ENCODE measurements around the gene METRN. TPM values are rescaled to one million over a fixed set of nuclear protein-coding genes. Genes with fewer than 3 reads are reported as not detected.

The METRN gene
- total and polyA plus RNA-seq, 2 donors (not counting 1 experiment from before 2014, with no cell fraction given) = 6.9 to 10.4 TPM

- Histone ChIP-seq H3K79me2 (ENCODE audit: control insufficient read depth, insufficient read depth, low read length) (no peaks in the 10 kb centered on the region), H2AFZ (ENCODE audit: insufficient read depth, low read depth, low read length, poor library complexity, severe bottlenecking) (no peak overlapping the region), H3K4me2 (replicated peaks; ENCODE audit: low read depth, low read length, poor library complexity, severe bottlenecking) (no peak overlapping the region), H3K27me3 (replicated peaks in 1 of 4; ENCODE audit: control extremely low read depth in 1 of 4, control insufficient read depth in 3 of 4, insufficient read depth in 4 of 4, low read length in 3 of 4) (no peaks in the 10 kb centered on the region), H3K4me1 (ENCODE audit: control insufficient read depth in 2 of 2, insufficient read depth in 2 of 2, low read length in 2 of 2) (no peaks in the 10 kb centered on the region), H3K27ac (ENCODE audit: low read length in 2 of 2) (no peak overlapping the region), H3K9ac (ENCODE audit: low read length) (no peak overlapping the region), H3K9me3 (ENCODE audit: control extremely low read depth in 1 of 3, control insufficient read depth in 2 of 3, insufficient read depth in 1 of 3, low read length in 2 of 3) (no peaks in the 10 kb centered on the region), H3K4me3 (ENCODE audit: control extremely low read depth in 1 of 5, extremely low read depth in 1 of 5, insufficient read depth in 1 of 5, low read depth in 2 of 5, low read length in 4 of 5) (no peak overlapping the region), H3K36me3 (replicated peaks in 1 of 2; ENCODE audit: control extremely low read depth in 1 of 2, control insufficient read depth in 1 of 2, extremely low read depth in 1 of 2, insufficient read depth in 2 of 2, low read length in 1 of 2) (no peaks in the 10 kb centered on the region), H4K20me1 (ENCODE audit: control insufficient read depth, insufficient read depth, low read length, poor library complexity, severe bottlenecking) (no peaks in the 10 kb centered on the region)
- DNase-seq = no peak
- H3K4me1 Mint-ChIP-seq = no peaks in the 10 kb centered on the region
- no peak for ATAC-seq (ENCODE audit: low read depth)
- H3K27ac Mint-ChIP-seq = no peak overlapping the region
- ChIA-PET CTCF (interaction anchor here (0.5 kb wide), 1 partner anchor 14 kb away, joined by 3 read pairs; no protein-coding TSS in a partner anchor), POLR2A (no interaction called here)
- TF ChIP-seq EZH2 (IDR thresholded peaks at IDR 0.05; ENCODE audit: borderline replicate concordance, insufficient read depth, low read depth, low read length, poor library complexity, severe bottlenecking) = no peak
- no peak for TF ChIP-seq CTCF (IDR thresholded peaks at IDR 0.05)
- H3K27me3 Mint-ChIP-seq = peaks cover 3% of the 10 kb centered on the region
- H3K9me3 Mint-ChIP-seq (ENCODE audit: insufficient read depth) = no peaks in the 10 kb centered on the region
- no peak overlapping the region for H3K4me3 Mint-ChIP-seq
- intact Hi-C loops (cut with micrococcal nuclease) = no loop called here
- 92% methylated on average over 17 of the region's 21 CpGs for WGBS (ENCODE audit: insufficient coverage)
Observed at GRCh38 chr16:763369-764183, 48.7 kb downstream of the METRN start.

GRCh38 chr16:764184-764750, 49.3 kb downstream of the METRN start:
- Histone ChIP-seq H3K79me2 (ENCODE audit: control insufficient read depth, insufficient read depth, low read length) (no peaks in the 10 kb centered on the region), H3K9me3 (ENCODE audit: control extremely low read depth in 1 of 3, control insufficient read depth in 2 of 3, insufficient read depth in 1 of 3, low read length in 2 of 3) (no peaks in the 10 kb centered on the region), H3K27me3 (replicated peaks in 1 of 4; ENCODE audit: control extremely low read depth in 1 of 4, control insufficient read depth in 3 of 4, insufficient read depth in 4 of 4, low read length in 3 of 4) (peaks cover 0 to under 1% (median 0%) of the 10 kb centered on the region in 4 experiments), H2AFZ (ENCODE audit: insufficient read depth, low read depth, low read length, poor library complexity, severe bottlenecking) (no peak overlapping the region), H3K9ac (ENCODE audit: low read length) (no peak overlapping the region), H3K36me3 (replicated peaks in 1 of 2; ENCODE audit: control extremely low read depth in 1 of 2, control insufficient read depth in 1 of 2, extremely low read depth in 1 of 2, insufficient read depth in 2 of 2, low read length in 1 of 2) (no peaks in the 10 kb centered on the region), H4K20me1 (ENCODE audit: control insufficient read depth, insufficient read depth, low read length, poor library complexity, severe bottlenecking) (no peaks in the 10 kb centered on the region), H3K4me2 (replicated peaks; ENCODE audit: low read depth, low read length, poor library complexity, severe bottlenecking) (no peak overlapping the region), H3K4me3 (ENCODE audit: control extremely low read depth in 1 of 5, extremely low read depth in 1 of 5, insufficient read depth in 1 of 5, low read depth in 2 of 5, low read length in 4 of 5) (no peak overlapping the region), H3K27ac (ENCODE audit: low read length in 2 of 2) (no peak overlapping the region), H3K4me1 (ENCODE audit: control insufficient read depth in 2 of 2, insufficient read depth in 2 of 2, low read length in 2 of 2) (peaks cover 0 to under 1% of the 10 kb centered on the region in 2 donors)
- 79% methylated on average over 17 of the region's 20 CpGs for WGBS (ENCODE audit: insufficient coverage)
- ATAC-seq (ENCODE audit: low read depth) (no peak), DNase-seq (no peak)
- no peak overlapping the region for H3K27ac Mint-ChIP-seq
- POLR2A ChIA-PET = no interaction called here
- no peak overlapping the region for H3K4me3 Mint-ChIP-seq
- CTCF ChIA-PET = no interaction called here
- intact Hi-C loops (cut with micrococcal nuclease) = no loop called here
- H3K27me3 Mint-ChIP-seq = peaks cover 3% of the 10 kb centered on the region
- TF ChIP-seq EZH2 (IDR thresholded peaks at IDR 0.05; ENCODE audit: borderline replicate concordance, insufficient read depth, low read depth, low read length, poor library complexity, severe bottlenecking) = no peak
- TF ChIP-seq CTCF (IDR thresholded peaks at IDR 0.05) = no peak
- no peaks in the 10 kb centered on the region for H3K4me1 Mint-ChIP-seq
- H3K9me3 Mint-ChIP-seq (ENCODE audit: insufficient read depth) = no peaks in the 10 kb centered on the region
